Measurements from ENCODE around the gene TAX1BP3.

The TAX1BP3 gene

DNA sequence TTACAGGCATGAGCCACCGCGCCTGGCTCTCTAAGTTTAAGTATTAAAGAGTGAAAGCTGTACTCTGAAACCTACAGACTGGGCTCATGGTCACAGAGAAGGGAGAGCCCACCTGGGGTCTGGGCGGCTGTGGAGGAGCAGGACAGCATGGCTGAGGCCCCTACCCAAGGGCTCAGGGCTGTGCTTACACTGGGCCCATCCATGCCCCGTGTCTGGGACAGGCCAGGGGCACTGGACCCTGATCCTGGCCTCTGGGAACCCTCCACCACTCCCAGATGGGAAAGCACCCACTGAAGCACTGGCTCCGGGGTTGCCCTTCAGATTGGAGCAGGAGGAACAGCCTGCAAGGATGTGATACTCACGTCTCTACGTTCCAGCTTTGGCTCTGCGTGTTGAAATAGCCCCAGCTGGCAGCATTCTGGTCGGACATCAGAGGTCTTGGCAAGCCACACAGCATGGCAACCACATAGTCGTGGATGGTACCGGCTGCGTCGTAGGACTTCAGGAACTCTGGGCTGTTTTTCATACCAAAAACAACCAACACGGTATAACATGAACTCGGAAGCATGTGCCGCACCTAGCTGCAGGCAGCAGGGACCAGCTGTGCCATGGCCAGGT is 45.3 kb downstream of the TAX1BP3 start:
- DNase-seq, result no peak

DNA sequence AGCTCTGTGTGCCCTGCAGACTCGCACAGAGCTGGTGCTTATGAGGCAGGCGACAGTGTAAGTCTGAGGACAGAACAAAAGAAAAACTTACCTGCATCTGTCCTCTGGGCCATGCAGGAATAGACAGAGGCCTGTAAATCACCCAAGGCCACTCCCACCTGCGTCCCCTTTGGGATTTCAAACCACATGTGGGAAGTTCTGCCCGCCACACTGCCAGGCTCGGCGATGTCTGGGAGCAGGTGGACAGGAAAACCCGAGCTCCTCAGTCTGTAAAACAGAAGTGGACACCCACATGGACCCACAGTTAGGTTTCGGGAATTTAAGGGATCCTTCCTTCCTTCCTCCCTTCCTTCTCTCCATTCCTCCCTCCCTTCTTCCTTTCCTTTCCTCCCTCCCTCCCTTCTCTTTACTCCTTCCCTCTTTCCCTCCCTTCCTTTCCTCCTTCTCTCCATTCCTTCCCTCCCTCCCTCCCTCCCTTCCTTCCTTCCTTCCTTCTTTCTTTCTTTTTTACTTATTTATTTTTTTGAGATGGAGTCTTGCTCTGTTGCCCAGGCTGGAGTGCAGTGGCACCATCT is 47.1 kb downstream of the TAX1BP3 start:
- no peak for DNase-seq

DNA sequence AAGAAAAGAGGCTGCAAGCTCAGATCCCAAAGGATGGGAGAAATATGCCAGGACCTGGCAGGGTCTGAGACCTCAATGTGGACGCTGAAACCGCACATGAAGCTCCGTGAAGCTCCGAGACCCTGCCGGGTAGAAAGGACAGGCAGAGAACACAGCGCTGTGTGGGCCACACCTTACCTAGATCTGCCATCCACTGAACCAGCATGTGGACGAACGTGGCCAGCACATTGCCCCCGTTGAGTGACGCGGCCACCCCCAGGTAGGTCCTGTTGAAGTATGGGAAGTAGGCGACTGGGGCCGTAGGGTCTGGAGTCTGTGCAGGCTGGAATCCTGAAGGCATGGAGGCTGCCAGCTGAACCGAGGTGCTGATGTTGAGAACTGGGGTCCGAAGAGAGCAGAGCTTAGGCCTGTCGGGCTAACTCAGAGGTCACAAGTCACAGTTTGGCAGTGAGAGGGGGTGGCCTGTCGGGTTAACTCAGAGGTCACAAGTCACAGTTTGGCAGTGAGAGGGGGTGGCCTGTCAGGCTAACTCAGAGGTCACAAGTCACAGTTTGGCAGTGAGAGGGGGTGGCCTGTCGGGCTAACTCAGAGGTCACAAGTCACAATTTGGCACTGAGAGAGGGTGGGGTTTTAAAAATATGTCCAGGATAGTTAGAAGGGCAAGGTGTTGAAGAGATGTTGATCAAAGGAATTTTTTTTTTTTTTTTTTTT is 53.1 kb downstream of the TAX1BP3 start:
- no peak for DNase-seq

DNA sequence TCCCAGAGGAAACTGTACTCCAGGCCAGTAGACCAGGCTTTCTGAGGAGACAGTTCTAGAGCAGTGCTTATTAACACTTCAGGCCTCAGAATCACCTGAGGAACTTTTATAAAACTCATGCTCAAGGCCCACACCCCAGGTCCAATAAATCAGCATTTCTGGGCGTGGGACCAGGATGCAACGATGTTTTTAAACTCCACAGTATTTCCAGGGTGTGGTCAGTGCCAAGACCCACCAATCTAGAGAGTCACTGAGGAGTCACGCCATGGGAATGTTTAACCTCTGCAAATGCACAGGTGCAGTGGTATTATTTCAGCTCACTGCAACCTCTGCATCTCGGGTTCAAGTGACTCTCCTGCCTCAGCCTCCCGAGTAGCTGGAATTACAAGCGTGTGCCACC is 55.3 kb downstream of the TAX1BP3 start:
- DNase-seq, result no peak

Data from CD4-positive, alpha-beta T cell treated with Interleukin-21 for 1 hour (primary cell).